H1 (cell line): ENCODE measurements around the gene OSBPL5. TPM values are rescaled to one million over a fixed set of nuclear protein-coding genes. Genes with fewer than 3 reads are reported as not detected.
A peak's percentile ranks its signal among the peaks of the same experiment; 100 is the strongest.

Experiments used
- CTCF ChIA-PET: fragments of 300-600 bp; sonication (Branson Sonifier 250); formaldehyde crosslinking; loops from one replicate; lab custom pipeline; 2021; ENCODE audit not compliant: partially characterized antibody; lab: Charles Lee
- POLR2A ChIA-PET: fragments of 300-600 bp; sonication (Branson Sonifier 250); formaldehyde crosslinking; loops from one replicate; lab custom pipeline; 2021; ENCODE audit warnings: inconsistent platforms; ENCODE audit not compliant: partially characterized antibody; lab: Charles Lee
- DNase-seq, 2 experiments: peaks; one replicate each; pipeline versions ENCODE4 v3.0.0 to v3.0.0-alpha.2; 2010 to 2022; ENCODE audit warnings: low spot score in 2 of 2, low read depth in 1 of 2, mixed read lengths in 1 of 2
- FAIRE-seq: peaks from 2 replicates; lab custom pipeline; 2011; peaks lifted over from hg19 to GRCh38; lab: Jason Lieb, UNC
- H2AFZ ChIP-seq: 2 replicates; pipeline ENCODE4 v1.8.1; 2012; ENCODE audit warnings: low read length, inconsistent platforms
- H2AK5ac ChIP-seq: 2 replicates; pipeline ENCODE4 v1.6.1; 2013; ENCODE audit warnings: low read depth, low read length
- H2BK120ac ChIP-seq: replicated peaks from 2 replicates; pipeline ENCODE3; 2013; ENCODE audit warnings: low read depth, low read length, inconsistent platforms
- H2BK12ac ChIP-seq: 2 replicates; pipeline ENCODE4 v1.6.1; 2013; ENCODE audit warnings: low read depth, low read length
- H2BK15ac ChIP-seq: 2 replicates; pipeline ENCODE4 v1.6.1; 2013; ENCODE audit warnings: low read length
- H2BK20ac ChIP-seq: 2 replicates; pipeline ENCODE4 v1.6.1; 2013; ENCODE audit warnings: low read length
- H2BK5ac ChIP-seq: 2 replicates; pipeline ENCODE4 v1.6.1; 2013; ENCODE audit warnings: low read depth, low read length
- H3K14ac ChIP-seq: 2 replicates; pipeline ENCODE4 v1.6.1; 2013; ENCODE audit warnings: inconsistent platforms; ENCODE audit not compliant: insufficient read length
- H3K18ac ChIP-seq: 2 replicates; pipeline ENCODE4 v1.6.1; 2013; ENCODE audit warnings: low read length; ENCODE audit errors: extremely low read depth
- H3K23ac ChIP-seq: 2 replicates; pipeline ENCODE4 v1.6.1; 2013; ENCODE audit warnings: inconsistent platforms; ENCODE audit not compliant: insufficient read length
- H3K23me2 ChIP-seq: 2 replicates; pipeline ENCODE4 v1.6.1; 2013; ENCODE audit warnings: low read depth, low read length
- H3K27ac ChIP-seq: 2 replicates; pipeline ENCODE4 v1.6.1; 2011; ENCODE audit warnings: low read depth, low read length, inconsistent platforms
- H3K27me3 ChIP-seq, 4 experiments: replicated peaks in 1 of 4; 1 replicate in 1 of 4; 2 replicates in 3 of 4; pipeline versions ENCODE4 v1.6.1 to v1.8.1; 2011 to 2013; ENCODE audit warnings: low read length in 3 of 4, mild to moderate bottlenecking in 3 of 4, inconsistent platforms in 2 of 4, mixed read lengths in 2 of 4, moderate library complexity in 1 of 4; ENCODE audit not compliant: control insufficient read depth in 3 of 4, insufficient read depth in 3 of 4; ENCODE audit errors: extremely low read depth in 1 of 4
- H3K36me3 ChIP-seq, 4 experiments: 2 replicates each; pipeline versions ENCODE4 v1.6.1 to v1.8.1; 2011 to 2013; ENCODE audit warnings: mild to moderate bottlenecking in 4 of 4, low read length in 3 of 4, moderate library complexity in 2 of 4, control low read depth in 1 of 4, inconsistent platforms in 1 of 4; ENCODE audit not compliant: insufficient read depth in 4 of 4, control insufficient read depth in 2 of 4
- H3K4ac ChIP-seq: replicated peaks from 2 replicates; pipeline ENCODE3; 2013; ENCODE audit warnings: low read length, low read depth, mixed read lengths, inconsistent platforms; ENCODE audit not compliant: insufficient read length
- H3K4me1 ChIP-seq, 4 experiments: replicated peaks in 1 of 4; 1 replicate in 1 of 4; 2 replicates in 3 of 4; pipeline versions ENCODE4 v1.6.1 to v1.8.1; 2011 to 2013; ENCODE audit warnings: low read length in 3 of 4, inconsistent platforms in 2 of 4, mixed read lengths in 1 of 4; ENCODE audit not compliant: insufficient read depth in 4 of 4, control insufficient read depth in 3 of 4
- H3K4me2 ChIP-seq, 2 experiments: 2 replicates each; pipeline versions ENCODE4 v1.6.1 to v1.8.1; 2011 to 2013; ENCODE audit warnings: low read depth in 2 of 2, low read length in 2 of 2, control low read depth in 1 of 2, inconsistent platforms in 1 of 2, mild to moderate bottlenecking in 1 of 2; ENCODE audit not compliant: insufficient read depth in 1 of 2
- H3K4me3 ChIP-seq, 4 experiments: fragments of 200-600, 300-600 bp in 1 of 4; sonication (generic), shearing (Covaris generic), sonication (Bioruptor Twin) in 1 of 4; 2 replicates each; pipeline versions ENCODE4 v1.5.1 to v1.8.1; 2011 to 2016; ENCODE audit warnings: low read length in 4 of 4, low read depth in 3 of 4, control low read depth in 2 of 4, inconsistent platforms in 2 of 4, mild to moderate bottlenecking in 2 of 4, mixed read lengths in 1 of 4, moderate library complexity in 1 of 4; ENCODE audit not compliant: insufficient read depth in 2 of 4; ENCODE audit errors: extremely low read depth in 1 of 4
- H3K56ac ChIP-seq: replicated peaks from 2 replicates; pipeline ENCODE3; 2013; ENCODE audit warnings: low read depth, mild to moderate bottlenecking, mixed read lengths, low read length, inconsistent platforms; ENCODE audit not compliant: insufficient read length
- H3K79me1 ChIP-seq: 2 replicates; pipeline ENCODE4 v1.6.1; 2013; ENCODE audit warnings: low read depth, low read length, control low read depth
- H3K79me2 ChIP-seq, 2 experiments: 2 replicates each; pipeline versions ENCODE4 v1.6.1 to v1.8.1; 2012 to 2013; ENCODE audit warnings: low read length in 2 of 2, mild to moderate bottlenecking in 2 of 2, inconsistent platforms in 1 of 2; ENCODE audit not compliant: insufficient read depth in 2 of 2, control insufficient read depth in 1 of 2
- H3K9ac ChIP-seq, 4 experiments: replicated peaks in 1 of 4; 1 replicate in 1 of 4; 2 replicates in 3 of 4; pipeline versions ENCODE4 v1.6.1 to v1.8.1; 2011 to 2013; ENCODE audit warnings: low read depth in 3 of 4, low read length in 3 of 4, control low read depth in 2 of 4, mild to moderate bottlenecking in 2 of 4, moderate library complexity in 2 of 4, inconsistent platforms in 1 of 4; ENCODE audit errors: extremely low read depth in 1 of 4
- H3K9me3 ChIP-seq, 2 experiments: 2 replicates each; pipeline versions ENCODE4 v1.6.1 to v1.8.1; 2012 to 2013; ENCODE audit warnings: mild to moderate bottlenecking in 2 of 2, moderate library complexity in 2 of 2, control low read depth in 1 of 2, inconsistent platforms in 1 of 2, low read depth in 1 of 2, low read length in 1 of 2, mixed read lengths in 1 of 2; ENCODE audit not compliant: insufficient read depth in 2 of 2
- H4K20me1 ChIP-seq, 2 experiments: replicated peaks in 1 of 2; 2 replicates each; pipeline versions ENCODE3 to v1.8.1; 2011 to 2013; ENCODE audit warnings: inconsistent platforms in 2 of 2, low read length in 2 of 2, mild to moderate bottlenecking in 1 of 2; ENCODE audit not compliant: insufficient read depth in 2 of 2, control insufficient read depth in 1 of 2
- H4K5ac ChIP-seq: 2 replicates; pipeline ENCODE4 v1.6.1; 2013; ENCODE audit warnings: low read length, low read depth, mixed read lengths, inconsistent platforms; ENCODE audit not compliant: insufficient read length
- H4K8ac ChIP-seq: 2 replicates; pipeline ENCODE4 v1.8.0; 2013; ENCODE audit warnings: mild to moderate bottlenecking, moderate library complexity, low read length, inconsistent platforms; ENCODE audit not compliant: insufficient read depth; ENCODE audit errors: extremely low read depth
- H4K91ac ChIP-seq: replicated peaks from 2 replicates; pipeline ENCODE3; 2013; ENCODE audit warnings: low read length, mixed read lengths, inconsistent platforms; ENCODE audit not compliant: insufficient read length
- ASH2L ChIP-seq: fragments of 200-600, 300-600 bp; sonication (generic); IDR thresholded peaks from one replicate; pipeline ENCODE4 v1.7.1; 2017; ENCODE audit warnings: low read length
- ATF3 ChIP-seq: IDR thresholded peaks from 2 replicates; pipeline ENCODE4 v1.6.1; 2011; ENCODE audit warnings: low read depth, mild to moderate bottlenecking, low read length; ENCODE audit not compliant: insufficient read depth
- CBX5 ChIP-seq: fragments of 300-800, 300-1000 bp; sonication (generic); IDR thresholded peaks from 2 replicates; pipeline ENCODE4 v1.7.1; 2016; ENCODE audit warnings: antibody characterized with exemption, low read length, low read depth
- GTF2F1 ChIP-seq: IDR thresholded peaks from 2 replicates; pipeline ENCODE4 v1.6.1; 2012; ENCODE audit warnings: low read depth, low read length, improper control_type of control experiment, borderline replicate concordance
- HDAC2 ChIP-seq, 2 experiments: fragments of 300-600 bp in 1 of 2; sonication (generic) in 1 of 2; IDR thresholded peaks; 2 replicates each; pipeline ENCODE4 v1.6.1; 2011 to 2012; ENCODE audit warnings: low read depth in 2 of 2, low read length in 2 of 2, mild to moderate bottlenecking in 2 of 2, moderate library complexity in 2 of 2, borderline replicate concordance in 1 of 2, inconsistent platforms in 1 of 2
- HDAC6 ChIP-seq: IDR thresholded peaks from one replicate; pipeline ENCODE4 v1.7.1; 2012; ENCODE audit warnings: low read depth, mild to moderate bottlenecking, inconsistent platforms, low read length, moderate library complexity
- KDM1A ChIP-seq: fragments of 200-600, 300-600 bp; sonication (generic); IDR thresholded peaks from 2 replicates; pipeline ENCODE4 v1.7.1; 2016; ENCODE audit warnings: mild to moderate bottlenecking, low read length, borderline replicate concordance
- KDM4A ChIP-seq: IDR thresholded peaks from one replicate; pipeline ENCODE4 v1.7.1; 2012; ENCODE audit warnings: low read depth, mild to moderate bottlenecking, moderate library complexity, low read length, inconsistent platforms; ENCODE audit not compliant: severe bottlenecking
- POU5F1 ChIP-seq: IDR thresholded peaks from 2 replicates; pipeline ENCODE4 v1.6.1; 2011; ENCODE audit warnings: low read depth, mild to moderate bottlenecking, low read length, moderate library complexity
- SIN3A ChIP-seq, 2 experiments: IDR thresholded peaks in 1 of 2; conservative IDR thresholded peaks in 1 of 2; 2 replicates each; pipeline ENCODE4 v1.6.1; 2011 to 2012; ENCODE audit warnings: low read length in 2 of 2, improper control_type of control experiment in 1 of 2, low read depth in 1 of 2, mild to moderate bottlenecking in 1 of 2
- SRF ChIP-seq: IDR thresholded peaks from 2 replicates; pipeline ENCODE4 v1.6.1; 2011; ENCODE audit warnings: mild to moderate bottlenecking, low read depth, low read length, moderate library complexity
- TEAD4 ChIP-seq: IDR thresholded peaks from 2 replicates; pipeline ENCODE4 v1.6.1; 2012; ENCODE audit warnings: low read depth, low read length, inconsistent platforms, mixed read lengths
- WGBS, 2 experiments: shearing (Covaris generic) in 1 of 2; methylation state at CpG; one replicate each; pipeline versions ENCODE4 v1.1.6 to v1.1.7; 2013 to 2015; ENCODE audit warnings: low lambda C conversion rate in 2 of 2, mixed read lengths in 2 of 2, inconsistent platforms in 1 of 2, low coverage in 1 of 2, missing lambda C conversion rate in 1 of 2; ENCODE audit not compliant: insufficient replicate concordance in 2 of 2, insufficient coverage in 1 of 2, insufficient read length in 1 of 2; ENCODE audit errors: extremely low coverage in 1 of 2, missing lambda C conversion rate in 1 of 2; 5-methylcytosine and 5-hydroxymethylcytosine counted together
- polyA plus RNA-seq, 7 experiments: library from polyadenylated mRNA; depleted of rRNA in 3 of 7; stranded (reverse) in 5 of 7; unstranded in 2 of 7; fragments of >200 nt in 5 of 7; fragments of 200-250 nt in 2 of 7; gene quantifications; 1 replicate in 5 of 7; 2 replicates in 1 of 7; 4 replicates in 1 of 7; pipeline versions ENCODE4 v1.2.1 to v1.2.3, GENCODE V29; 2011 to 2013; ENCODE audit warnings: missing spikeins in 2 of 7, mixed read lengths in 2 of 7
- total RNA-seq: library from RNA; stranded (reverse); fragmentation: NEBNext Ultra II Directional; extraction: Animal tissue kit (Norgen Biotek cat#: 25700); gene quantifications from 2 replicates; pipeline ENCODE4 v1.2.1, GENCODE V29; 2021

The OSBPL5 gene
- total and polyA plus RNA-seq, 2 of the 8 experiments (the other 6 are each of a cell fraction or from before 2014, with no cell fraction given): 3.4 to 9.9 TPM

GRCh38 chr11:3095712-3096361, 69.3 kb downstream of the OSBPL5 start:
- no peak overlapping the region for H3K9ac ChIP-seq
- no peak overlapping the region for H3K27ac ChIP-seq
- H3K18ac ChIP-seq: no peak overlapping the region
- ChIA-PET CTCF (interaction anchor here (2.0 kb wide), 1 partner anchor 14 kb away, joined by 14 read pairs; no protein-coding TSS in a partner anchor), POLR2A (no interaction called here)
- no peak overlapping the region for H2BK20ac ChIP-seq
- H4K5ac ChIP-seq: no peak overlapping the region
- H2BK120ac ChIP-seq: no peak overlapping the region
- no peak overlapping the region for H4K8ac ChIP-seq
- no peak overlapping the region for H2BK5ac ChIP-seq
- DNase-seq: peak in 1 of 2 experiments; percentile 27
- no peaks in the 10 kb centered on the region for H3K27me3 ChIP-seq
- H2BK15ac ChIP-seq: no peak overlapping the region
- no peaks in the 10 kb centered on the region for H3K23me2 ChIP-seq
- no peak overlapping the region for H2AFZ ChIP-seq
- H4K20me1 ChIP-seq: no peaks in the 10 kb centered on the region
- peaks cover 0 to 20% (median 6%) of the 10 kb centered on the region in 4 experiments; a peak in 5 of 7 replicates for H3K4me1 ChIP-seq
- WGBS, 2 experiments: 88% methylated on average over 15 of the region's 15 CpGs; no CpG with 5 or more reads in 1 of the 2 experiments
- H3K4ac ChIP-seq: no peak overlapping the region
- no peaks in the 10 kb centered on the region for H3K36me3 ChIP-seq
- H2BK12ac ChIP-seq: no peak overlapping the region
- H3K56ac ChIP-seq: no peak overlapping the region
- H3K4me2 ChIP-seq: no peak overlapping the region
- no peaks in the 10 kb centered on the region for H3K79me2 ChIP-seq
- H3K23ac ChIP-seq: no peak overlapping the region
- no peak overlapping the region for H4K91ac ChIP-seq
- H3K4me3 ChIP-seq: no peak overlapping the region
- no peaks in the 10 kb centered on the region for H3K79me1 ChIP-seq
- peak; percentile 13 for FAIRE-seq
- no peak overlapping the region for H2AK5ac ChIP-seq
- H3K9me3 ChIP-seq: no peaks in the 10 kb centered on the region
- H3K14ac ChIP-seq: no peak overlapping the region
- TF ChIP-seq KDM1A (no peak), SIN3A (conservative IDR thresholded peaks at IDR 0.05 in 1 of 2, IDR thresholded peaks at IDR 0.05 in 1 of 2; ENCODE audit: low read depth in 1 of 2, low read length in 2 of 2) (no peak), ATF3 (no peak), ASH2L (no peak), KDM4A (no peak), GTF2F1 (no peak), HDAC6 (no peak), SRF (no peak), CBX5 (no peak), TEAD4 (no peak), POU5F1 (no peak), HDAC2 (IDR thresholded peaks at IDR 0.05; ENCODE audit: borderline replicate concordance in 1 of 2, low read depth in 2 of 2, low read length in 2 of 2) (no peak)
